ENCODE results near the gene JARID2. TPM values are rescaled to one million over a fixed set of nuclear protein-coding genes. Genes with fewer than 3 reads are reported as not detected.

JARID2 gene
- total and polyA plus RNA-seq, 9 of the 15 experiments (the other 6 are each of a cell fraction or from before 2014, with no cell fraction given): 5.0 to 29.0 (median 15.6) TPM

- TF ChIP-seq, protein P1, sequence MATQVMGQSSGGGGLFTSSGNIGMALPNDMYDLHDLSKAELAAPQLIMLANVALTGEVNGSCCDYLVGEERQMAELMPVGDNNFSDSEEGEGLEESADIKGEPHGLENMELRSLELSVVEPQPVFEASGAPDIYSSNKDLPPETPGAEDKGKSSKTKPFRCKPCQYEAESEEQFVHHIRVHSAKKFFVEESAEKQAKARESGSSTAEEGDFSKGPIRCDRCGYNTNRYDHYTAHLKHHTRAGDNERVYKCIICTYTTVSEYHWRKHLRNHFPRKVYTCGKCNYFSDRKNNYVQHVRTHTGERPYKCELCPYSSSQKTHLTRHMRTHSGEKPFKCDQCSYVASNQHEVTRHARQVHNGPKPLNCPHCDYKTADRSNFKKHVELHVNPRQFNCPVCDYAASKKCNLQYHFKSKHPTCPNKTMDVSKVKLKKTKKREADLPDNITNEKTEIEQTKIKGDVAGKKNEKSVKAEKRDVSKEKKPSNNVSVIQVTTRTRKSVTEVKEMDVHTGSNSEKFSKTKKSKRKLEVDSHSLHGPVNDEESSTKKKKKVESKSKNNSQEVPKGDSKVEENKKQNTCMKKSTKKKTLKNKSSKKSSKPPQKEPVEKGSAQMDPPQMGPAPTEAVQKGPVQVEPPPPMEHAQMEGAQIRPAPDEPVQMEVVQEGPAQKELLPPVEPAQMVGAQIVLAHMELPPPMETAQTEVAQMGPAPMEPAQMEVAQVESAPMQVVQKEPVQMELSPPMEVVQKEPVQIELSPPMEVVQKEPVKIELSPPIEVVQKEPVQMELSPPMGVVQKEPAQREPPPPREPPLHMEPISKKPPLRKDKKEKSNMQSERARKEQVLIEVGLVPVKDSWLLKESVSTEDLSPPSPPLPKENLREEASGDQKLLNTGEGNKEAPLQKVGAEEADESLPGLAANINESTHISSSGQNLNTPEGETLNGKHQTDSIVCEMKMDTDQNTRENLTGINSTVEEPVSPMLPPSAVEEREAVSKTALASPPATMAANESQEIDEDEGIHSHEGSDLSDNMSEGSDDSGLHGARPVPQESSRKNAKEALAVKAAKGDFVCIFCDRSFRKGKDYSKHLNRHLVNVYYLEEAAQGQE (IDR thresholded peaks at IDR 0.05; ENCODE audit: borderline replicate concordance): peak; percentile 46; the same call in 1 of the 2 replicates
- TF ChIP-seq, protein P1 (CRISPR knock-in tag; IDR thresholded peaks at IDR 0.05; ENCODE audit: low read depth): no peak
- TF ChIP-seq PHF20 (IDR thresholded peaks at IDR 0.05; ENCODE audit: partially characterized antibody) (no peak), KDM1A (IDR thresholded peaks at IDR 0.05) (peak in 1 of 2 experiments; percentile 92; a peak in 2 of 4 replicates), ZNF436 (CRISPR knock-in tag; IDR thresholded peaks at IDR 0.05) (no peak), CCNT2 (IDR thresholded peaks at IDR 0.05; ENCODE audit: borderline replicate concordance, extremely low read depth, insufficient read length, low read depth, low read length) (peak; percentile 95), POLR2B (IDR thresholded peaks at IDR 0.05; ENCODE audit: low read depth, partially characterized antibody) (peak; percentile 83), STAT6 (CRISPR knock-in tag; IDR thresholded peaks at IDR 0.05) (no peak), TBL1XR1 (IDR thresholded peaks at IDR 0.05; ENCODE audit: low read length in 2 of 2) (no peak; a peak in 1 of 4 replicates), KLF13 (tag; IDR thresholded peaks at IDR 0.05; ENCODE audit: borderline replicate concordance, low read depth) (peak; percentile 39; the same call in 1 of the 2 replicates)
- TF ChIP-seq, protein P2, sequence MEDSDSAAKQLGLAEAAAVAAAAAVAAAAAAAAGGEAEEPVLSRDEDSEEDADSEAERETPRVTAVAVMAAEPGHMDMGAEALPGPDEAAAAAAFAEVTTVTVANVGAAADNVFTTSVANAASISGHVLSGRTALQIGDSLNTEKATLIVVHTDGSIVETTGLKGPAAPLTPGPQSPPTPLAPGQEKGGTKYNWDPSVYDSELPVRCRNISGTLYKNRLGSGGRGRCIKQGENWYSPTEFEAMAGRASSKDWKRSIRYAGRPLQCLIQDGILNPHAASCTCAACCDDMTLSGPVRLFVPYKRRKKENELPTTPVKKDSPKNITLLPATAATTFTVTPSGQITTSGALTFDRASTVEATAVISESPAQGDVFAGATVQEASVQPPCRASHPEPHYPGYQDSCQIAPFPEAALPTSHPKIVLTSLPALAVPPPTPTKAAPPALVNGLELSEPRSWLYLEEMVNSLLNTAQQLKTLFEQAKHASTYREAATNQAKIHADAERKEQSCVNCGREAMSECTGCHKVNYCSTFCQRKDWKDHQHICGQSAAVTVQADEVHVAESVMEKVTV (CRISPR knock-in tag; IDR thresholded peaks at IDR 0.05): no peak
- TF ChIP-seq, protein P3, sequence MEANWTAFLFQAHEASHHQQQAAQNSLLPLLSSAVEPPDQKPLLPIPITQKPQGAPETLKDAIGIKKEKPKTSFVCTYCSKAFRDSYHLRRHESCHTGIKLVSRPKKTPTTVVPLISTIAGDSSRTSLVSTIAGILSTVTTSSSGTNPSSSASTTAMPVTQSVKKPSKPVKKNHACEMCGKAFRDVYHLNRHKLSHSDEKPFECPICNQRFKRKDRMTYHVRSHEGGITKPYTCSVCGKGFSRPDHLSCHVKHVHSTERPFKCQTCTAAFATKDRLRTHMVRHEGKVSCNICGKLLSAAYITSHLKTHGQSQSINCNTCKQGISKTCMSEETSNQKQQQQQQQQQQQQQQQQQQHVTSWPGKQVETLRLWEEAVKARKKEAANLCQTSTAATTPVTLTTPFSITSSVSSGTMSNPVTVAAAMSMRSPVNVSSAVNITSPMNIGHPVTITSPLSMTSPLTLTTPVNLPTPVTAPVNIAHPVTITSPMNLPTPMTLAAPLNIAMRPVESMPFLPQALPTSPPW (CRISPR knock-in tag; IDR thresholded peaks at IDR 0.05): peak; percentile 88
Measured at GRCh38 chr6:15245361-15246216, at the start of gene JARID2 (continued).

Measured in K562 (cell line).